T-cell (primary cell): ENCODE results near the gene DPP10. TPM values are rescaled to one million over a fixed set of nuclear protein-coding genes. Genes with fewer than 3 reads are reported as not detected.

Experiments
- ATAC-seq, 4 experiments: fragments of 200-7000 bp in 3 of 4; fragments of 150-1000 bp in 1 of 4; cut with Tn5 transposase; replicated peaks in 1 of 4; 1 replicate in 3 of 4; 2 replicates in 1 of 4; pipeline ENCODE4 v1.10.0; 2021; ENCODE audit warnings: moderate library complexity in 3 of 4, mild to moderate bottlenecking in 2 of 4, moderate number of reproducible peaks in 1 of 4
- CTCF ChIA-PET, 2 donors: fragments of 300-600 bp; sonication (Branson Sonifier 250); formaldehyde crosslinking; loops; one replicate each; lab custom pipeline; 2022; ENCODE audit warnings: antibody characterized with exemption in 2 of 2; lab: Charles Lee
- POLR2A ChIA-PET, 2 donors: fragments of 300-600 bp; sonication (Branson Sonifier 250); formaldehyde crosslinking; loops; one replicate each; lab custom pipeline; 2022; ENCODE audit warnings: antibody characterized with exemption in 2 of 2; lab: Charles Lee
- DNase-seq, 35 experiments: peaks; one replicate each; pipeline versions ENCODE4 v3.0.0 to v3.0.0-alpha.2; 2013 to 2023
- H3K27ac ChIP-seq: one replicate; pipeline ENCODE4 v1.5.1; 2013; ENCODE audit warnings: low read length
- H3K27me3 ChIP-seq, 2 experiments: replicated peaks in 1 of 2; 1 replicate in 1 of 2; 2 replicates in 1 of 2; pipeline versions ENCODE4 v1.6.1 to v1.7.0; 2013; ENCODE audit warnings: low read length in 1 of 2, mixed read lengths in 1 of 2; ENCODE audit not compliant: control insufficient read depth in 2 of 2, insufficient read depth in 2 of 2; ENCODE audit errors: extremely low read depth in 1 of 2
- H3K36me3 ChIP-seq, 2 donors: 1 replicate in 1 of 2; 2 replicates in 1 of 2; pipeline versions ENCODE4 v1.6.1 to v1.7.0; 2013; ENCODE audit warnings: low read length in 1 of 2; ENCODE audit not compliant: control insufficient read depth in 2 of 2, insufficient read depth in 1 of 2; ENCODE audit errors: extremely low read depth in 1 of 2
- H3K4me1 ChIP-seq, 2 experiments: 1 replicate in 1 of 2; 2 replicates in 1 of 2; pipeline versions ENCODE4 v1.6.1 to v1.7.0; 2013; ENCODE audit warnings: low read length in 2 of 2, mixed read lengths in 1 of 2; ENCODE audit not compliant: insufficient read depth in 2 of 2, control insufficient read depth in 1 of 2; ENCODE audit errors: extremely low read depth in 1 of 2
- H3K4me3 ChIP-seq, 2 donors: 1 replicate in 1 of 2; 2 replicates in 1 of 2; pipeline versions ENCODE4 v1.5.1 to v1.7.0; 2013; ENCODE audit warnings: mild to moderate bottlenecking in 2 of 2, low read length in 1 of 2, moderate library complexity in 1 of 2; ENCODE audit not compliant: control insufficient read depth in 1 of 2; ENCODE audit errors: extremely low read depth in 1 of 2
- H3K9me3 ChIP-seq: 2 replicates; pipeline ENCODE4 v1.7.0; 2013
- H3K27ac Mint-ChIP-seq, 2 donors: one replicate each; pipeline ENCODE4 v1.8.0; 2020 to 2021; ENCODE audit warnings: mild to moderate bottlenecking in 2 of 2, mixed read lengths in 2 of 2
- H3K27me3 Mint-ChIP-seq, 2 donors: one replicate each; pipeline ENCODE4 v1.8.0; 2021 to 2022; ENCODE audit warnings: mixed read lengths in 2 of 2
- H3K36me3 Mint-ChIP-seq: one replicate; pipeline ENCODE4 v1.8.0; 2021; ENCODE audit warnings: mixed read lengths
- H3K4me1 Mint-ChIP-seq, 3 donors: one replicate each; pipeline ENCODE4 v1.8.0; 2020 to 2022; ENCODE audit warnings: mixed read lengths in 3 of 3, mild to moderate bottlenecking in 1 of 3
- H3K4me3 Mint-ChIP-seq, 3 donors: one replicate each; pipeline ENCODE4 v1.8.0; 2020 to 2022; ENCODE audit warnings: mild to moderate bottlenecking in 3 of 3, mixed read lengths in 3 of 3, moderate library complexity in 3 of 3
- H3K9me3 Mint-ChIP-seq, 3 donors: one replicate each; pipeline ENCODE4 v1.8.0; 2020 to 2022; ENCODE audit warnings: mixed read lengths in 3 of 3
- WGBS: methylation state at CpG from one replicate; pipeline ENCODE4 v1.1.5; 2013; ENCODE audit warnings: missing lambda C conversion rate; ENCODE audit not compliant: insufficient coverage; 5-methylcytosine and 5-hydroxymethylcytosine counted together
- total RNA-seq, 35 experiments: library from RNA in 6 of 35; stranded (reverse) in 6 of 35; fragments of 120-200 nt in 1 of 35; gene quantifications; one replicate each; pipeline versions ENCODE4 v1.2.1 to v1.2.4 and lab custom pipeline; 2013 to 2026

The DPP10 gene
- total RNA-seq, 5 donors from 2014 or later (not counting 1 experiment from before 2014, with no cell fraction given): not detected

DNA sequence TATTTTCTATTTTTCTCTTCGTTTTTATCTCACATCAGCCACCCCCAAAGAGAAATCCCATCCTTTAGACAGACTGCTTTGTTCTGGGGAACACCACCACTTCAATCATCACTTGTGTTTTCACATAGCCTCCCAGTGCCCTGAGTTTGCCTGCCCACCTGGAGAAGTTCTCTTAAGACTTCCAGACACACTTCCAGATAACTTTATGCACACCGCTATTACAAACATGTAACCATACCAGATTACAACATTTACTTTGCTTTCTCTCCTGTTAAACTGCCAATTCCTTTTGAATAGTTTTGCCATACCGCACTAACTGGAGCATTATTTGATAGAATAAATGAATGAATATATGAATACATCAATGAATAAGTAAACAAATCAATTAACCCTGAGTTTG, 1353.6 kb downstream of the DPP10 start:
- no peaks in the 10 kb centered on the region for H3K4me1 ChIP-seq
- Mint-ChIP-seq H3K9me3 (peaks cover 10 to 27% (median 24%) of the 10 kb centered on the region in 3 donors), H3K27ac (no peak overlapping the region), H3K4me1 (no peaks in the 10 kb centered on the region), H3K27me3 (no peaks in the 10 kb centered on the region), H3K36me3 (no peaks in the 10 kb centered on the region), H3K4me3 (no peak overlapping the region)
- no peaks in the 10 kb centered on the region for H3K9me3 ChIP-seq
- no peak overlapping the region for H3K4me3 ChIP-seq
- ChIA-PET CTCF (no interaction called here), POLR2A (no interaction called here)
- H3K27ac ChIP-seq: no peak overlapping the region
- no peak for ATAC-seq
- H3K36me3 ChIP-seq: no peaks in the 10 kb centered on the region
- no peak for DNase-seq
- 75% methylated on average over 2 of the region's 3 CpGs for WGBS
- no peaks in the 10 kb centered on the region for H3K27me3 ChIP-seq

GRCh38 chr2:115807276-115807675, 1364.8 kb downstream of the DPP10 start:
- Mint-ChIP-seq H3K36me3 (no peaks in the 10 kb centered on the region), H3K27me3 (no peaks in the 10 kb centered on the region), H3K27ac (no peak overlapping the region), H3K4me3 (no peak overlapping the region), H3K4me1 (no peaks in the 10 kb centered on the region), H3K9me3 (peaks cover 18 to 21% (median 20%) of the 10 kb centered on the region in 3 donors)
- Histone ChIP-seq H3K4me3 (no peak overlapping the region), H3K4me1 (no peaks in the 10 kb centered on the region), H3K27me3 (no peaks in the 10 kb centered on the region), H3K36me3 (no peaks in the 10 kb centered on the region), H3K27ac (no peak overlapping the region), H3K9me3 (no peaks in the 10 kb centered on the region)
- ChIA-PET CTCF (no interaction called here), POLR2A (no interaction called here)
- ATAC-seq: no peak
- WGBS: no CpG with 5 or more reads among the region's 3 CpGs
- no peak for DNase-seq

GRCh38 chr2:115825912-115826311, 1383.5 kb downstream of the DPP10 start:
- Histone ChIP-seq H3K4me3 (no peak overlapping the region), H3K36me3 (no peaks in the 10 kb centered on the region), H3K9me3 (no peaks in the 10 kb centered on the region), H3K27ac (no peak overlapping the region), H3K4me1 (no peaks in the 10 kb centered on the region), H3K27me3 (no peaks in the 10 kb centered on the region)
- ATAC-seq: no peak
- no peak overlapping the region for H3K4me3 Mint-ChIP-seq
- CTCF ChIA-PET: no interaction called here
- POLR2A ChIA-PET: no interaction called here
- H3K36me3 Mint-ChIP-seq: no peaks in the 10 kb centered on the region
- H3K4me1 Mint-ChIP-seq: no peaks in the 10 kb centered on the region
- H3K9me3 Mint-ChIP-seq: peaks cover 4 to 14% (median 11%) of the 10 kb centered on the region in 3 donors
- no peak for DNase-seq
- no peaks in the 10 kb centered on the region for H3K27me3 Mint-ChIP-seq
- WGBS: no CpG with 5 or more reads among the region's 1 CpG
- H3K27ac Mint-ChIP-seq: no peak overlapping the region

- no peak for ATAC-seq
- peaks cover 7 to 9% (median 8%) of the 10 kb centered on the region in 3 donors for H3K9me3 Mint-ChIP-seq
- DNase-seq: no peak
- ChIA-PET POLR2A (no interaction called here), CTCF (no interaction called here)
- Histone ChIP-seq H3K4me1 (no peaks in the 10 kb centered on the region), H3K4me3 (no peak overlapping the region), H3K9me3 (peaks cover 2% of the 10 kb centered on the region), H3K27ac (no peak overlapping the region), H3K27me3 (no peaks in the 10 kb centered on the region), H3K36me3 (no peaks in the 10 kb centered on the region)
- no peaks in the 10 kb centered on the region for H3K36me3 Mint-ChIP-seq
- WGBS: 100% methylated on average over 2 of the region's 5 CpGs
- no peaks in the 10 kb centered on the region for H3K4me1 Mint-ChIP-seq
- no peak overlapping the region for H3K4me3 Mint-ChIP-seq
- no peaks in the 10 kb centered on the region for H3K27me3 Mint-ChIP-seq
- H3K27ac Mint-ChIP-seq: no peak overlapping the region
Measured at GRCh38 chr2:115833196-115833595, 1390.8 kb downstream of the DPP10 start.

- H3K36me3 ChIP-seq: no peaks in the 10 kb centered on the region
- Mint-ChIP-seq H3K27ac (no peak overlapping the region), H3K36me3 (no peaks in the 10 kb centered on the region), H3K27me3 (no peaks in the 10 kb centered on the region), H3K9me3 (peaks cover 3 to 7% (median 5%) of the 10 kb centered on the region in 3 donors), H3K4me3 (no peak overlapping the region), H3K4me1 (no peaks in the 10 kb centered on the region)
- H3K9me3 ChIP-seq: no peaks in the 10 kb centered on the region
- H3K27ac ChIP-seq: no peak overlapping the region
- DNase-seq (no peak), ATAC-seq (no peak)
- H3K4me1 ChIP-seq: no peaks in the 10 kb centered on the region
- 67% methylated on average over 1 of the region's 2 CpGs for WGBS
- H3K4me3 ChIP-seq: no peak overlapping the region
- no peaks in the 10 kb centered on the region for H3K27me3 ChIP-seq
- ChIA-PET POLR2A (no interaction called here), CTCF (no interaction called here)
Measured at GRCh38 chr2:115838539-115838938, 1396.1 kb downstream of the DPP10 start.

- H3K4me3 ChIP-seq: no peak overlapping the region
- Mint-ChIP-seq H3K4me3 (no peak overlapping the region), H3K9me3 (peaks cover 4 to 24% (median 12%) of the 10 kb centered on the region in 3 donors), H3K27me3 (no peaks in the 10 kb centered on the region), H3K36me3 (no peaks in the 10 kb centered on the region), H3K27ac (no peak overlapping the region), H3K4me1 (no peaks in the 10 kb centered on the region)
- no peaks in the 10 kb centered on the region for H3K27me3 ChIP-seq
- peaks cover 4% of the 10 kb centered on the region for H3K9me3 ChIP-seq
- ATAC-seq (no peak), DNase-seq (no peak)
- no peaks in the 10 kb centered on the region for H3K4me1 ChIP-seq
- no peaks in the 10 kb centered on the region for H3K36me3 ChIP-seq
- CTCF ChIA-PET: no interaction called here
- POLR2A ChIA-PET: no interaction called here
- WGBS: 95% methylated on average over 2 of the region's 3 CpGs
- no peak overlapping the region for H3K27ac ChIP-seq
Measured at GRCh38 chr2:115842306-115842705, 1399.9 kb downstream of the DPP10 start.

- CTCF ChIA-PET: no interaction called here
- WGBS: 87% methylated on average over 11 of the region's 14 CpGs
- H3K4me1 ChIP-seq: no peaks in the 10 kb centered on the region
Measured at GRCh38 chr2:115848192-115848591, 1405.8 kb downstream of the DPP10 start.

More at GRCh38 chr2:115848192-115848591, 1405.8 kb downstream of the DPP10 start:
- no peak overlapping the region for H3K4me3 Mint-ChIP-seq
- no peaks in the 10 kb centered on the region for H3K27me3 Mint-ChIP-seq
- POLR2A ChIA-PET: no interaction called here
- H3K27ac Mint-ChIP-seq: no peak overlapping the region
- Histone ChIP-seq H3K36me3 (no peaks in the 10 kb centered on the region), H3K27me3 (no peaks in the 10 kb centered on the region), H3K4me3 (no peak overlapping the region), H3K9me3 (peaks cover 4% of the 10 kb centered on the region), H3K27ac (no peak overlapping the region)
- no peaks in the 10 kb centered on the region for H3K4me1 Mint-ChIP-seq
- ATAC-seq (no peak), DNase-seq (no peak)
- peaks cover 16 to 31% (median 17%) of the 10 kb centered on the region in 3 donors for H3K9me3 Mint-ChIP-seq
- H3K36me3 Mint-ChIP-seq: no peaks in the 10 kb centered on the region
